WTC11 (cell line): ENCODE measurements around the gene TCTN3. TPM values are rescaled to one million over a fixed set of nuclear protein-coding genes. Genes with fewer than 3 reads are reported as not detected.
"Not testable (repeated sequence)": the region's sequence is repeated elsewhere in the genome, so short reads cannot be mapped to it uniquely, and the experiment has no call there.

Experiments
- ATAC-seq: fragments of 200-7000 bp; cut with Tn5 transposase; 2 replicates; pipeline ENCODE4 v1.10.0; 2021; ENCODE audit warnings: mild to moderate bottlenecking, moderate library complexity
- CTCF ChIA-PET: fragments of 300-600 bp; sonication (Branson Sonifier 250); formaldehyde crosslinking; loops from one replicate; lab custom pipeline; 2021; ENCODE audit warnings: antibody characterized with exemption; lab: Charles Lee
- POLR2A ChIA-PET: fragments of 350-600 bp; sonication (Branson Sonifier 250); formaldehyde crosslinking; loops from one replicate; lab custom pipeline; 2021; ENCODE audit warnings: antibody characterized with exemption; lab: Charles Lee
- DNase-seq: peaks from one replicate; pipeline ENCODE4 v3.0.0; 2021; ENCODE audit warnings: low spot score
- H3K27ac Mint-ChIP-seq: 2 replicates; pipeline ENCODE4 v1.8.0; 2021; ENCODE audit warnings: mixed read lengths
- H3K27me3 Mint-ChIP-seq: 2 replicates; pipeline ENCODE4 v1.8.0; 2021; ENCODE audit warnings: low read depth, mild to moderate bottlenecking, moderate library complexity, mixed read lengths
- H3K36me3 Mint-ChIP-seq: 2 replicates; pipeline ENCODE4 v1.8.0; 2021; ENCODE audit warnings: mixed read lengths
- H3K4me1 Mint-ChIP-seq: 2 replicates; pipeline ENCODE4 v1.8.0; 2022; ENCODE audit warnings: mixed read lengths
- H3K4me3 Mint-ChIP-seq: 2 replicates; pipeline ENCODE4 v1.8.0; 2021; ENCODE audit warnings: mild to moderate bottlenecking, moderate library complexity, mixed read lengths
- H3K9me3 Mint-ChIP-seq: 2 replicates; pipeline ENCODE4 v1.8.0; 2021; ENCODE audit warnings: mixed read lengths
- CBFB ChIP-seq: sonication (generic); formaldehyde crosslinking; IDR thresholded peaks from 2 replicates; pipeline ENCODE4 v1.8.1; 2022; ENCODE audit warnings: mild to moderate bottlenecking, low read depth, missing genetic modification reagents
- CREB1 ChIP-seq: sonication (generic); formaldehyde crosslinking; IDR thresholded peaks from 2 replicates; pipeline ENCODE4 v1.8.0; 2023; ENCODE audit warnings: mild to moderate bottlenecking, missing genetic modification reagents
- ETV6 ChIP-seq: sonication (generic); formaldehyde crosslinking; IDR thresholded peaks from 2 replicates; pipeline ENCODE4 v1.8.1; 2022; ENCODE audit warnings: mild to moderate bottlenecking, missing genetic modification reagents
- FOXJ3 ChIP-seq: sonication (generic); formaldehyde crosslinking; IDR thresholded peaks from 2 replicates; pipeline ENCODE4 v1.9.0; 2021; ENCODE audit warnings: missing genetic modification reagents, mild to moderate bottlenecking, borderline replicate concordance
- FOXP1 ChIP-seq: sonication (generic); formaldehyde crosslinking; IDR thresholded peaks from 2 replicates; pipeline ENCODE4 v1.8.0; 2022; ENCODE audit warnings: missing genetic modification reagents, mild to moderate bottlenecking, moderate library complexity, borderline replicate concordance
- NFATC4 ChIP-seq: fragments of 250-450 bp; sonication (Bioruptor Pico); IDR thresholded peaks from 2 replicates; pipeline ENCODE4 v1.9.0; 2021; ENCODE audit warnings: mild to moderate bottlenecking
- NFE2L1 ChIP-seq: sonication (generic); formaldehyde crosslinking; IDR thresholded peaks from 2 replicates; pipeline ENCODE4 v1.8.1; 2023; ENCODE audit warnings: missing genetic modification reagents
- OVOL2 ChIP-seq: fragments of 250-450 bp; sonication (Bioruptor Pico); IDR thresholded peaks from 2 replicates; pipeline ENCODE4 v1.9.0; 2021; ENCODE audit warnings: mild to moderate bottlenecking, borderline replicate concordance
- PRRX2 ChIP-seq: fragments of 250-450 bp; sonication (Bioruptor Pico); IDR thresholded peaks from 2 replicates; pipeline ENCODE4 v1.8.0; 2021; ENCODE audit warnings: mild to moderate bottlenecking
- RORB ChIP-seq: fragments of 250-450 bp; sonication (Bioruptor Pico); IDR thresholded peaks from 2 replicates; pipeline ENCODE4 v1.9.0; 2021; ENCODE audit warnings: mild to moderate bottlenecking
- SMAD3 ChIP-seq: sonication (generic); formaldehyde crosslinking; IDR thresholded peaks from 2 replicates; pipeline ENCODE4 v1.8.0; 2022; ENCODE audit warnings: missing genetic modification reagents, mild to moderate bottlenecking, borderline replicate concordance
- TCF7 ChIP-seq: sonication (generic); formaldehyde crosslinking; IDR thresholded peaks from 2 replicates; pipeline ENCODE4 v1.8.0; 2022; ENCODE audit warnings: mild to moderate bottlenecking, low read depth, missing genetic modification reagents, moderate library complexity
- TEAD1 ChIP-seq: sonication (generic); formaldehyde crosslinking; IDR thresholded peaks from 2 replicates; pipeline ENCODE4 v1.8.0; 2022; ENCODE audit warnings: mild to moderate bottlenecking, missing genetic modification reagents
- ZNF121 ChIP-seq: sonication (generic); formaldehyde crosslinking; IDR thresholded peaks from 2 replicates; pipeline ENCODE4 v1.8.0; 2023; ENCODE audit warnings: missing genetic modification reagents
- ZNF671 ChIP-seq: fragments of 250-450 bp; sonication (Bioruptor Pico); IDR thresholded peaks from 2 replicates; pipeline ENCODE4 v1.8.0; 2021; ENCODE audit warnings: mild to moderate bottlenecking
- total RNA-seq: library from RNA; stranded (reverse); gene quantifications from 3 replicates; pipeline ENCODE4 v1.2.3, GENCODE V29; 2021
- TF ChIP-seq, protein P1 (sequence below): sonication (generic); formaldehyde crosslinking; IDR thresholded peaks from 2 replicates; pipeline ENCODE4 v1.8.0; 2022; ENCODE audit warnings: mild to moderate bottlenecking, missing genetic modification reagents
- TF ChIP-seq, protein P2 (sequence below): fragments of 250-450 bp; sonication (Bioruptor Pico); IDR thresholded peaks from 2 replicates; pipeline ENCODE4 v1.9.0; 2021; ENCODE audit warnings: mild to moderate bottlenecking
- TF ChIP-seq, protein P3 (sequence below): fragments of 250-450 bp; sonication (Bioruptor Pico); IDR thresholded peaks from 2 replicates; pipeline ENCODE4 v1.8.0; 2021; ENCODE audit warnings: mild to moderate bottlenecking
- TF ChIP-seq, protein P4 (sequence below): sonication (generic); formaldehyde crosslinking; IDR thresholded peaks from 2 replicates; pipeline ENCODE4 v1.8.0; 2023; ENCODE audit warnings: missing genetic modification reagents, mild to moderate bottlenecking, borderline replicate concordance
- TF ChIP-seq, protein P5 (sequence below): fragments of 250-450 bp; sonication (Bioruptor Pico); IDR thresholded peaks from 2 replicates; pipeline ENCODE4 v2.1.2; 2022; ENCODE audit warnings: mild to moderate bottlenecking, moderate library complexity
- TF ChIP-seq, protein P6 (sequence below): sonication (generic); formaldehyde crosslinking; IDR thresholded peaks from 2 replicates; pipeline ENCODE4 v1.8.1; 2022; ENCODE audit warnings: low read depth, missing genetic modification reagents, borderline replicate concordance

The TCTN3 gene
- total RNA-seq, 1 experiment from 2014 or later = 26.4 TPM

- TF ChIP-seq TCF7 (CRISPR knock-in tag) (no peak), CREB1 (CRISPR knock-in tag) (no peak), OVOL2 (CRISPR knock-in tag) (no peak), ZNF671 (CRISPR knock-in tag) (no peak), NFATC4 (CRISPR knock-in tag) (no peak)
- TF ChIP-seq, protein P1, sequence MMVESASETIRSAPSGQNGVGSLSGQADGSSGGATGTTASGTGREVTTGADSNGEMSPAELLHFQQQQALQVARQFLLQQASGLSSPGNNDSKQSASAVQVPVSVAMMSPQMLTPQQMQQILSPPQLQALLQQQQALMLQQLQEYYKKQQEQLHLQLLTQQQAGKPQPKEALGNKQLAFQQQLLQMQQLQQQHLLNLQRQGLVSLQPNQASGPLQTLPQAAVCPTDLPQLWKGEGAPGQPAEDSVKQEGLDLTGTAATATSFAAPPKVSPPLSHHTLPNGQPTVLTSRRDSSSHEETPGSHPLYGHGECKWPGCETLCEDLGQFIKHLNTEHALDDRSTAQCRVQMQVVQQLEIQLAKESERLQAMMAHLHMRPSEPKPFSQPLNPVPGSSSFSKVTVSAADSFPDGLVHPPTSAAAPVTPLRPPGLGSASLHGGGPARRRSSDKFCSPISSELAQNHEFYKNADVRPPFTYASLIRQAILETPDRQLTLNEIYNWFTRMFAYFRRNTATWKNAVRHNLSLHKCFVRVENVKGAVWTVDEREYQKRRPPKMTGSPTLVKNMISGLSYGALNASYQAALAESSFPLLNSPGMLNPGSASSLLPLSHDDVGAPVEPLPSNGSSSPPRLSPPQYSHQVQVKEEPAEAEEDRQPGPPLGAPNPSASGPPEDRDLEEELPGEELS = no peak
Observed at GRCh38 chr10:95739056-95739455, 45.3 kb upstream of the TCTN3 start (continued).

- not testable (repeated sequence) for H3K4me1 Mint-ChIP-seq, H3K4me3 Mint-ChIP-seq, ATAC-seq, H3K27me3 Mint-ChIP-seq, H3K27ac Mint-ChIP-seq, DNase-seq
- Mint-ChIP-seq H3K36me3 (peaks cover 27% of the 10 kb centered on the region), H3K9me3 (peaks cover 47% of the 10 kb centered on the region)
- POLR2A ChIA-PET = interaction anchor here (0.6 kb wide), 1 partner anchor 38 kb away, joined by 3 read pairs; no protein-coding TSS in a partner anchor
- CTCF ChIA-PET = interaction anchor here (1.4 kb wide), 1 partner anchor 39 kb away, joined by 4 read pairs; the partner anchor contains the start of gene TCTN3
Observed at GRCh38 chr10:95732907-95733306, 39.2 kb upstream of the TCTN3 start.

DNA sequence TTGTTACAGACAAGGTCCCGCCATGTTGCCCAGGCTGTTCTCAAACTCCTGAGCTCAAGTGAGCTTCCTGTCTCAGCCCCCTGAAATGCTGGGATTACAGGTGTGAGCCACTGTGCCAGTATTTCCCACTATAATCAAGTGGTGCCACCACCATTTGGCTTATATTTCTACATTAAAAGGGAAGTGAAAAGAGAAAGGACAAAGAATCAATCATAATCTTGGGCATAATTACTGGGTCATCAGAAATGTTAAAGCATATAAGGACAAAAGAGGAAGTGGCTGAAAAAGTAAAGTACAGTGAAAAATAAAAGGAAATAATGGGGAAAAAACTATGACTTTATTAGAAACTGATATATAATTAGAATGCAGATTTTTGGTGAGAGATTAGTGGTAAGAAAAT, 36.5 kb upstream of the TCTN3 start:
- Mint-ChIP-seq H3K36me3 (peaks cover 27% of the 10 kb centered on the region), H3K27ac (no peak overlapping the region), H3K9me3 (peaks cover 46% of the 10 kb centered on the region), H3K4me1 (no peaks in the 10 kb centered on the region), H3K27me3 (peaks cover 10% of the 10 kb centered on the region; the same call in 1 of the 2 replicates), H3K4me3 (no peak overlapping the region)
- ATAC-seq (no peak), DNase-seq (no peak)
- ChIA-PET POLR2A (no interaction called here), CTCF (interaction anchor here (0.7 to 1.0 kb wide), 3 partner anchors 13 to 111 kb away, joined by 3 to 5 read pairs (median 4); partner anchors contain the start of gene TCTN3)
- TF ChIP-seq FOXJ3 (CRISPR knock-in tag) (no peak), ETV6 (CRISPR knock-in tag) (no peak), ZNF121 (CRISPR knock-in tag) (no peak), TEAD1 (CRISPR knock-in tag) (no peak), RORB (no peak), CBFB (no peak), PRRX2 (no peak), NFATC4 (CRISPR knock-in tag) (no peak), FOXP1 (no peak), SMAD3 (CRISPR knock-in tag) (no peak), NFE2L1 (CRISPR knock-in tag) (no peak)
- TF ChIP-seq, protein P2, sequence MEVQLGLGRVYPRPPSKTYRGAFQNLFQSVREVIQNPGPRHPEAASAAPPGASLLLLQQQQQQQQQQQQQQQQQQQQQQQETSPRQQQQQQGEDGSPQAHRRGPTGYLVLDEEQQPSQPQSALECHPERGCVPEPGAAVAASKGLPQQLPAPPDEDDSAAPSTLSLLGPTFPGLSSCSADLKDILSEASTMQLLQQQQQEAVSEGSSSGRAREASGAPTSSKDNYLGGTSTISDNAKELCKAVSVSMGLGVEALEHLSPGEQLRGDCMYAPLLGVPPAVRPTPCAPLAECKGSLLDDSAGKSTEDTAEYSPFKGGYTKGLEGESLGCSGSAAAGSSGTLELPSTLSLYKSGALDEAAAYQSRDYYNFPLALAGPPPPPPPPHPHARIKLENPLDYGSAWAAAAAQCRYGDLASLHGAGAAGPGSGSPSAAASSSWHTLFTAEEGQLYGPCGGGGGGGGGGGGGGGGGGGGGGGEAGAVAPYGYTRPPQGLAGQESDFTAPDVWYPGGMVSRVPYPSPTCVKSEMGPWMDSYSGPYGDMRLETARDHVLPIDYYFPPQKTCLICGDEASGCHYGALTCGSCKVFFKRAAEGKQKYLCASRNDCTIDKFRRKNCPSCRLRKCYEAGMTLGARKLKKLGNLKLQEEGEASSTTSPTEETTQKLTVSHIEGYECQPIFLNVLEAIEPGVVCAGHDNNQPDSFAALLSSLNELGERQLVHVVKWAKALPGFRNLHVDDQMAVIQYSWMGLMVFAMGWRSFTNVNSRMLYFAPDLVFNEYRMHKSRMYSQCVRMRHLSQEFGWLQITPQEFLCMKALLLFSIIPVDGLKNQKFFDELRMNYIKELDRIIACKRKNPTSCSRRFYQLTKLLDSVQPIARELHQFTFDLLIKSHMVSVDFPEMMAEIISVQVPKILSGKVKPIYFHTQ (CRISPR knock-in tag) = no peak
- TF ChIP-seq, protein P3, sequence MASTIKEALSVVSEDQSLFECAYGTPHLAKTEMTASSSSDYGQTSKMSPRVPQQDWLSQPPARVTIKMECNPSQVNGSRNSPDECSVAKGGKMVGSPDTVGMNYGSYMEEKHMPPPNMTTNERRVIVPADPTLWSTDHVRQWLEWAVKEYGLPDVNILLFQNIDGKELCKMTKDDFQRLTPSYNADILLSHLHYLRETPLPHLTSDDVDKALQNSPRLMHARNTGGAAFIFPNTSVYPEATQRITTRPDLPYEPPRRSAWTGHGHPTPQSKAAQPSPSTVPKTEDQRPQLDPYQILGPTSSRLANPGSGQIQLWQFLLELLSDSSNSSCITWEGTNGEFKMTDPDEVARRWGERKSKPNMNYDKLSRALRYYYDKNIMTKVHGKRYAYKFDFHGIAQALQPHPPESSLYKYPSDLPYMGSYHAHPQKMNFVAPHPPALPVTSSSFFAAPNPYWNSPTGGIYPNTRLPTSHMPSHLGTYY (CRISPR knock-in tag) = no peak
- TF ChIP-seq, protein P4, sequence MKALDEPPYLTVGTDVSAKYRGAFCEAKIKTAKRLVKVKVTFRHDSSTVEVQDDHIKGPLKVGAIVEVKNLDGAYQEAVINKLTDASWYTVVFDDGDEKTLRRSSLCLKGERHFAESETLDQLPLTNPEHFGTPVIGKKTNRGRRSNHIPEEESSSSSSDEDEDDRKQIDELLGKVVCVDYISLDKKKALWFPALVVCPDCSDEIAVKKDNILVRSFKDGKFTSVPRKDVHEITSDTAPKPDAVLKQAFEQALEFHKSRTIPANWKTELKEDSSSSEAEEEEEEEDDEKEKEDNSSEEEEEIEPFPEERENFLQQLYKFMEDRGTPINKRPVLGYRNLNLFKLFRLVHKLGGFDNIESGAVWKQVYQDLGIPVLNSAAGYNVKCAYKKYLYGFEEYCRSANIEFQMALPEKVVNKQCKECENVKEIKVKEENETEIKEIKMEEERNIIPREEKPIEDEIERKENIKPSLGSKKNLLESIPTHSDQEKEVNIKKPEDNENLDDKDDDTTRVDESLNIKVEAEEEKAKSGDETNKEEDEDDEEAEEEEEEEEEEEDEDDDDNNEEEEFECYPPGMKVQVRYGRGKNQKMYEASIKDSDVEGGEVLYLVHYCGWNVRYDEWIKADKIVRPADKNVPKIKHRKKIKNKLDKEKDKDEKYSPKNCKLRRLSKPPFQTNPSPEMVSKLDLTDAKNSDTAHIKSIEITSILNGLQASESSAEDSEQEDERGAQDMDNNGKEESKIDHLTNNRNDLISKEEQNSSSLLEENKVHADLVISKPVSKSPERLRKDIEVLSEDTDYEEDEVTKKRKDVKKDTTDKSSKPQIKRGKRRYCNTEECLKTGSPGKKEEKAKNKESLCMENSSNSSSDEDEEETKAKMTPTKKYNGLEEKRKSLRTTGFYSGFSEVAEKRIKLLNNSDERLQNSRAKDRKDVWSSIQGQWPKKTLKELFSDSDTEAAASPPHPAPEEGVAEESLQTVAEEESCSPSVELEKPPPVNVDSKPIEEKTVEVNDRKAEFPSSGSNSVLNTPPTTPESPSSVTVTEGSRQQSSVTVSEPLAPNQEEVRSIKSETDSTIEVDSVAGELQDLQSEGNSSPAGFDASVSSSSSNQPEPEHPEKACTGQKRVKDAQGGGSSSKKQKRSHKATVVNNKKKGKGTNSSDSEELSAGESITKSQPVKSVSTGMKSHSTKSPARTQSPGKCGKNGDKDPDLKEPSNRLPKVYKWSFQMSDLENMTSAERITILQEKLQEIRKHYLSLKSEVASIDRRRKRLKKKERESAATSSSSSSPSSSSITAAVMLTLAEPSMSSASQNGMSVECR (CRISPR knock-in tag) = no peak
- TF ChIP-seq, protein P5, sequence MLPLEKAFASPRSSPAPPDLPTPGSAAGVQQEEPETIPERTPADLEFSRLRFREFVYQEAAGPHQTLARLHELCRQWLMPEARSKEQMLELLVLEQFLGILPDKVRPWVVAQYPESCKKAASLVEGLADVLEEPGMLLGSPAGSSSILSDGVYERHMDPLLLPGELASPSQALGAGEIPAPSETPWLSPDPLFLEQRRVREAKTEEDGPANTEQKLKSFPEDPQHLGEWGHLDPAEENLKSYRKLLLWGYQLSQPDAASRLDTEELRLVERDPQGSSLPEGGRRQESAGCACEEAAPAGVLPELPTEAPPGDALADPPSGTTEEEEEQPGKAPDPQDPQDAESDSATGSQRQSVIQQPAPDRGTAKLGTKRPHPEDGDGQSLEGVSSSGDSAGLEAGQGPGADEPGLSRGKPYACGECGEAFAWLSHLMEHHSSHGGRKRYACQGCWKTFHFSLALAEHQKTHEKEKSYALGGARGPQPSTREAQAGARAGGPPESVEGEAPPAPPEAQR (CRISPR knock-in tag) = no peak
- TF ChIP-seq, protein P6, sequence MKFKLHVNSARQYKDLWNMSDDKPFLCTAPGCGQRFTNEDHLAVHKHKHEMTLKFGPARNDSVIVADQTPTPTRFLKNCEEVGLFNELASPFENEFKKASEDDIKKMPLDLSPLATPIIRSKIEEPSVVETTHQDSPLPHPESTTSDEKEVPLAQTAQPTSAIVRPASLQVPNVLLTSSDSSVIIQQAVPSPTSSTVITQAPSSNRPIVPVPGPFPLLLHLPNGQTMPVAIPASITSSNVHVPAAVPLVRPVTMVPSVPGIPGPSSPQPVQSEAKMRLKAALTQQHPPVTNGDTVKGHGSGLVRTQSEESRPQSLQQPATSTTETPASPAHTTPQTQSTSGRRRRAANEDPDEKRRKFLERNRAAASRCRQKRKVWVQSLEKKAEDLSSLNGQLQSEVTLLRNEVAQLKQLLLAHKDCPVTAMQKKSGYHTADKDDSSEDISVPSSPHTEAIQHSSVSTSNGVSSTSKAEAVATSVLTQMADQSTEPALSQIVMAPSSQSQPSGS (CRISPR knock-in tag) = no peak
